Measurements from ENCODE around the gene LHFPL2. TPM values are rescaled to one million over a fixed set of nuclear protein-coding genes. Genes with fewer than 3 reads are reported as not detected.
"Not testable (repeated sequence)": the region's sequence is repeated elsewhere in the genome, so short reads cannot be mapped to it uniquely, and the experiment has no call there.

Gene LHFPL2
- 10 to 100 TPM; 34.4 to 79.6 (median 51.5) TPM for total RNA-seq

DNA sequence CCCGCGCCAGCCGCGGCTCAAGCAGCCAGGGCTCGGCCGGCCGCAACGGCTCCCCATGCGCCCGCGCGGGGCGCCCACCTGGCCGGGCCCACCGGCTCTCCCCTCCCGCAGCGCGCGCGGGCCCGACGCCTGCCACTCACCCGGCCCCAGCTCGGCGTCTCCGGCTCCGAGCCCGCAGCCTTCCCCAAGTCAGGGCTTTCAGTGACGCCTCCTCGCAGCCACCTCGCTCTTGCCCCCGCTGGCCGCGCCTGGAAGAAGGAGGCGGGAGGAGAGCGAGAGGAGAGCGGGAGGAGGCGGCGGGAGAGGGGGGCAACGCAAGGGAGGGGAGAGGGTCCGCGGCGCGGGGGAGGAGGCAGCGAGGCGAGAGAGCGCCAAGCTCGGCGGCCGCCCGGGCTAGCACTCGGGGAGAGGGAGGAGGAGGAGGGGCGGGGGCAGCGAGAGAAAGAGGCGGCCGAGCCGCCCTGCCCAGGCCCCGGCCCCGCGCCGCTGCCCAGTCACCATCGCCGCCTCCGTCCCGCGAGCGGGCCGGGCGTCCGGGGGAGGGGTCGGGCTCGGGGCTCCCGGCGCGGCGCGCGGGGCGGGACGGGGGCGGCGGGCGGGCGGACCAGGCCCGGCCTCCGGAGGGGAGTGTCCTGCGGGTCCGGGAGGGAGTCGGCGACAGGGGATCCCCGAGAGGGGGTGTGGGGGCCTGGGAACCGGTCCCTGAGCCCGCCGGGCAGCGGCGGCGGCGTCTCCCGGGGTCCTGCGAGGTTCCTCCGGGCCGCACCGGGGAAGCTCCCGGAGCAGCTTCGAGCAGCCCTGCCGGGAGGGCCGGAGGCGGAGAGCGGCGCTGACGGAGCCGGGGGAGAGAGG is at the start of gene LHFPL2:
TSS of gene LHFPL2 (minus strand) at position 414 of the 852 bp plus-strand sequence. CDS start 138,559 bp downstream, outside the sequence.
- DNase-seq: peak; percentile 76
- WGBS, 2 donors (ENCODE audit: low coverage in 1 of 2): 1% methylated on average over 52 of the region's 112 CpGs; no CpG with 5 or more reads in 1 of the 2 donors
- Histone ChIP-seq H3K9me3 (no peaks in the 10 kb centered on the region), H3K27ac (peak within 1 kb of the TSS; percentile 94 to 97 (median 96)), H3K27me3 (no peaks in the 10 kb centered on the region), H3K36me3 (no peaks in the 10 kb centered on the region), H3K4me3 (peak within 1 kb of the TSS; percentile 80 to 96 (median 87)), H3K4me1 (peaks cover 0 to 42% (median 18%) of the 10 kb centered on the region in 4 donors)
- intact Hi-C loops (cut with DNase I; ENCODE audit: low total_unique reads) (loop anchor here (5.0 kb wide), 2 partner anchors 116 to 176 kb away; no protein-coding TSS in a partner anchor), in situ Hi-C loops (cut with MboI; ENCODE audit: low pct_ligation_motif_present in 1 of 4, low pct_unique_long_range_greater_than_20kb in 1 of 4, low sequenced_read_pairs in 3 of 4) (no loop called here)
- peak; percentile 56 for TF ChIP-seq POLR2A (IDR thresholded peaks at IDR 0.05)
- peak; percentile 8 to 44 (median 18) for TF ChIP-seq POLR2AphosphoS5 (IDR thresholded peaks at IDR 0.05)
- no peak for TF ChIP-seq CTCF (IDR thresholded peaks at IDR 0.05)

DNA sequence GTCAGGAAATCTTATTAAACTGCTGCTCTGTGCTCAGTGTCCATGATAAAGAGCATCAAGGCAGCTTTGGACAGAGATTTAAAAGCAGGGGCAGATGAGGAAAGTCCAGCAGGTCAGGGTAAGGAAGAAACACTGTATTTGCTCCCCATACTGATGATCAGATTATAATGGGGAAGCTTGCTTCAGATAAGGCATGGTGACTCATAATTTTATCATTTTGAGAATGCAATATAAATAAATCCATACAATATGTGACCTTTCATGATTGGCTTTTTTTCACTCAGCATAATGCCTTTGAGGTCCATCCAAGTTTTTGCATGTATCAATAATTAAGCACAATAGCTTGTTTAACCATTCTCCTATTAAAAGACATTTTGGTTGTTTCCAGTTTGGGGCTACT is 48.1 kb upstream of the LHFPL2 start:
- DNase-seq: no peak
- H3K4me1 ChIP-seq: no peaks in the 10 kb centered on the region
- intact Hi-C loops (cut with DNase I; ENCODE audit: low total_unique reads): no loop called here
- H3K27ac ChIP-seq: no peak overlapping the region
- no peaks in the 10 kb centered on the region for H3K36me3 ChIP-seq
- no peaks in the 10 kb centered on the region for H3K27me3 ChIP-seq
- in situ Hi-C loops (cut with MboI; ENCODE audit: low pct_ligation_motif_present in 1 of 4, low pct_unique_long_range_greater_than_20kb in 1 of 4, low sequenced_read_pairs in 3 of 4): no loop called here
- TF ChIP-seq POLR2AphosphoS5 (IDR thresholded peaks at IDR 0.05): no peak
- no peak for TF ChIP-seq EP300 (IDR thresholded peaks at IDR 0.05; ENCODE audit: low read depth)
- TF ChIP-seq POLR2A (IDR thresholded peaks at IDR 0.05): no peak
- no peak for TF ChIP-seq CTCF (IDR thresholded peaks at IDR 0.05)
- no peaks in the 10 kb centered on the region for H3K9me3 ChIP-seq
- H3K4me3 ChIP-seq: no peak overlapping the region

DNA sequence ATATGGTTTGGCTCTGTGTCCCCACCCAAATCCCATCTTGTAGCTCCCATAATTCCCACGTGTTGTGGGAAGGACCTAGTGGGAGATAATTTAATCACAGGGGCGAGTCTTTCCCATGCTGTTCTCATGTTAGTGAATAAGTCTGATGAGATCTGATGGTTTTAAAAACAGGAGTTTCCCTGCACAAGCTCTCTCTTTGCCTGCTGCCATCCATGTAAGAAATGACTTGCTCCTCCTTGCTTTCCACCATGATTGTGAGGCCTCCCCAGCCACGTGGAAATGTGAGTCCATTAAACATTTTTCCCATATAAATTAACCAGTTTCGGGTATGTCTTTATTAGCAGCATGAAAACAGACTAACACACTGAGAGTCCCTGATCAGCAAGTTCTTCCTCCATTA is 47.5 kb upstream of the LHFPL2 start:
- H3K36me3 ChIP-seq; in situ Hi-C loops (cut with MboI; ENCODE audit: low pct_ligation_motif_present in 1 of 4, low pct_unique_long_range_greater_than_20kb in 1 of 4, low sequenced_read_pairs in 3 of 4); H3K4me1 ChIP-seq; DNase-seq; H3K9me3 ChIP-seq; H3K27me3 ChIP-seq; H3K27ac ChIP-seq; intact Hi-C loops (cut with DNase I; ENCODE audit: low total_unique reads); H3K4me3 ChIP-seq: not testable (repeated sequence)
- WGBS, 2 donors (ENCODE audit: low coverage in 1 of 2): 67 to 82% methylated on average over 2 to 4 of the region's 4 CpGs

DNA sequence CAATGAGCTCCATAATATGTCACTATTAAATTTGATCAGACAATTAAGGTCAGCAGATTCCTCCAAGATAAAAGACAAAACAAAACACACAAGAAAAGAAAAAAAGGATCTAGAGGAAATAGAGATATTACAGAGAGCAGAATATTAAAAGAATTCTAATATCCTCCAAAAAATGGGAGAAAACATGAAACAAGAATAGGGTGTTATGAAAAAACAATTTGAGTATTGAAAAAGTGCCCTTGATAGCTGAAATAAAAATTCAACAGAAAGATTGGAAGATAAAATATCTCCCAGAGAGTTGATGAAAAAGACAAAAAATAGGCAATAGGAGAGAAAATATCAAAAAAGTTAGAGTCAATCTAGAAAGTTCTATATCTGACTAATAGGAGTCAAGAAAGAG is 44.8 kb upstream of the LHFPL2 start:
- Histone ChIP-seq H3K9me3 (no peaks in the 10 kb centered on the region), H3K4me3 (no peak overlapping the region), H3K4me1 (peaks cover 0 to 11% (median 8%) of the 10 kb centered on the region in 4 donors), H3K36me3 (no peaks in the 10 kb centered on the region), H3K27ac (no peak overlapping the region), H3K27me3 (no peaks in the 10 kb centered on the region)
- DNase-seq: no peak
- in situ Hi-C loops (cut with MboI; ENCODE audit: low pct_ligation_motif_present in 1 of 4, low pct_unique_long_range_greater_than_20kb in 1 of 4, low sequenced_read_pairs in 3 of 4): no loop called here
- intact Hi-C loops (cut with DNase I; ENCODE audit: low total_unique reads): no loop called here
- no peak for TF ChIP-seq POLR2AphosphoS5 (IDR thresholded peaks at IDR 0.05)
- TF ChIP-seq CTCF (IDR thresholded peaks at IDR 0.05): no peak

All from transverse colon (tissue), 4 donors.